ENCODE data around the gene ISY1. TPM values are rescaled to one million over a fixed set of nuclear protein-coding genes. Genes with fewer than 3 reads are reported as not detected.
"Not testable (repeated sequence)": the region's sequence is repeated elsewhere in the genome, so short reads cannot be mapped to it uniquely, and the experiment has no call there.

Gene ISY1
- total RNA-seq, 2 experiments from 2014 or later = 28.2 to 28.5 TPM

DNA sequence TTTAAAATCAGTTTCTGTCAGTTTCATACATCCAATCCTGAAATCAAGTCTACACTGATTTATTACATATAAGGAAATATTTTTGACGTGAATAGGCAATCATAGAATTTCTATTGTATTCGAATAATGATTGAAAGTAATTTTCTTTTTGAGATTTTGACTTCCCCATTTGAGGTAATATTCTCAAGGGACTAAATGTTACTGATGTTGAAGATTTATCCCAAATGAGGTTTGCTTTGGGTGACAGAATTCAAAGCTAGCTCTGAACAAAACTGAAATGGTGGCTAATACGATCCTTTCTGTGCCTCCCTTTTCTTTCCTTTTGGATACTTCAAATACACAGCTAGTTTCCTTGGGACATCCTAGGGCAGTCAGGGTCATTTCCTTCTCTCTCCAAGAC is 35.7 kb upstream of the ISY1 start:
- ATAC-seq (ENCODE audit: poor library complexity) = no peak
- no peaks in the 10 kb centered on the region for H3K9me3 Mint-ChIP-seq
- TF ChIP-seq, protein P1, sequence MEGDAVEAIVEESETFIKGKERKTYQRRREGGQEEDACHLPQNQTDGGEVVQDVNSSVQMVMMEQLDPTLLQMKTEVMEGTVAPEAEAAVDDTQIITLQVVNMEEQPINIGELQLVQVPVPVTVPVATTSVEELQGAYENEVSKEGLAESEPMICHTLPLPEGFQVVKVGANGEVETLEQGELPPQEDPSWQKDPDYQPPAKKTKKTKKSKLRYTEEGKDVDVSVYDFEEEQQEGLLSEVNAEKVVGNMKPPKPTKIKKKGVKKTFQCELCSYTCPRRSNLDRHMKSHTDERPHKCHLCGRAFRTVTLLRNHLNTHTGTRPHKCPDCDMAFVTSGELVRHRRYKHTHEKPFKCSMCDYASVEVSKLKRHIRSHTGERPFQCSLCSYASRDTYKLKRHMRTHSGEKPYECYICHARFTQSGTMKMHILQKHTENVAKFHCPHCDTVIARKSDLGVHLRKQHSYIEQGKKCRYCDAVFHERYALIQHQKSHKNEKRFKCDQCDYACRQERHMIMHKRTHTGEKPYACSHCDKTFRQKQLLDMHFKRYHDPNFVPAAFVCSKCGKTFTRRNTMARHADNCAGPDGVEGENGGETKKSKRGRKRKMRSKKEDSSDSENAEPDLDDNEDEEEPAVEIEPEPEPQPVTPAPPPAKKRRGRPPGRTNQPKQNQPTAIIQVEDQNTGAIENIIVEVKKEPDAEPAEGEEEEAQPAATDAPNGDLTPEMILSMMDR (IDR thresholded peaks at IDR 0.05) = no peak
- no peaks in the 10 kb centered on the region for H3K27me3 Mint-ChIP-seq
- no peak overlapping the region for H3K4me3 Mint-ChIP-seq
- no peaks in the 10 kb centered on the region for H3K36me3 Mint-ChIP-seq (ENCODE audit: low read depth)
- Histone ChIP-seq H3K4me1 (ENCODE audit: insufficient read depth, low read length) (no peaks in the 10 kb centered on the region), H3K27me3 (ENCODE audit: control insufficient read depth in 1 of 2, insufficient read depth in 2 of 2, low read length in 2 of 2) (no peaks in the 10 kb centered on the region), H3K4me3 (ENCODE audit: low read length) (no peak overlapping the region), H3K27ac (ENCODE audit: low read depth in 1 of 2, low read length in 2 of 2) (no peak overlapping the region), H3K36me3 (ENCODE audit: insufficient read depth, low read length) (no peaks in the 10 kb centered on the region), H3K9me3 (ENCODE audit: control insufficient read depth in 1 of 2, insufficient read depth in 1 of 2, low read length in 2 of 2) (no peaks in the 10 kb centered on the region)
- DNase-seq = no peak
- intact Hi-C loops (cut with DNase I, micrococcal nuclease) = no loop called here
- no peaks in the 10 kb centered on the region for H3K4me1 Mint-ChIP-seq (ENCODE audit: low read depth)
- H3K27ac Mint-ChIP-seq = no peak overlapping the region
- ChIA-PET POLR2A (interaction anchor here (1.0 kb wide), 1 partner anchor 13 kb away, joined by 3 read pairs; the partner anchor contains the start of gene CNBP), CTCF (interaction anchor here (1.7 kb wide), 1 partner anchor 49 kb away, joined by 4 read pairs; no protein-coding TSS in a partner anchor)

DNA sequence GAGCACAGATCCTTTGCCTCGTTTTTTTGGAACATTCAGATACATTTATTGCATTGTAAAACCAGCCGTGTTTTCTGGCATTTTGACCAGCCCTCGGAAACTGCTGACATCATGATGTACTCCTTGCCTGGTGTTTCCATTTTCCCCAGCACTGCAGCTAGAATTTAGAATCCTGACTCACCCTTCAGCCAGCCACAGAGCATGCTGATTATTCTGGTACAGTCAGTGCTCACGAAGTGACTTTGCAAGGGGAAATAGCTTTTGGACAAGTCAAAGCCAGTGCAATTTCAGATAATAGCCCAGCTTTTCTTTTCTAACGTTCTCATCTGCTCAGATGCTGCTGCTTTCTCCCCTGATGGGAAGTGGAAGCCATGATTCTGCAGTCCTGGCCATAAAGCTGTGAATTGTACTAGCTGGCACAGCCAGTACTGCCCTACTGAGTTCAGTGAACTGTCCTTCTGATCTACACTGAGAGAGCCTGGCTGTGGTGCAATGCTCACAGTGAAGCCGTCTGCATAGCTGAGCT is 34.9 kb upstream of the ISY1 start:
- Histone ChIP-seq H3K4me1 (ENCODE audit: insufficient read depth, low read length) (no peaks in the 10 kb centered on the region), H3K9me3 (ENCODE audit: control insufficient read depth in 1 of 2, insufficient read depth in 1 of 2, low read length in 2 of 2) (no peaks in the 10 kb centered on the region), H3K27ac (ENCODE audit: low read depth in 1 of 2, low read length in 2 of 2) (no peak overlapping the region), H3K36me3 (ENCODE audit: insufficient read depth, low read length) (no peaks in the 10 kb centered on the region), H3K27me3 (ENCODE audit: control insufficient read depth in 1 of 2, insufficient read depth in 2 of 2, low read length in 2 of 2) (no peaks in the 10 kb centered on the region), H3K4me3 (ENCODE audit: low read length) (no peak overlapping the region)
- H3K27ac Mint-ChIP-seq = no peak overlapping the region
- peak in 2 of 14 experiments; percentile 38 to 42 for DNase-seq
- no peaks in the 10 kb centered on the region for H3K36me3 Mint-ChIP-seq (ENCODE audit: low read depth)
- TF ChIP-seq, protein P1 (IDR thresholded peaks at IDR 0.05) = no peak
- H3K9me3 Mint-ChIP-seq = no peaks in the 10 kb centered on the region
- POLR2A ChIA-PET = interaction anchor here (0.6 to 1.0 kb wide), 2 partner anchors 12 to 21 kb away, joined by 3 read pairs; partner anchors contain the start of gene CNBP
- H3K4me3 Mint-ChIP-seq = no peak overlapping the region
- no peaks in the 10 kb centered on the region for H3K4me1 Mint-ChIP-seq (ENCODE audit: low read depth)
- no peak for ATAC-seq (ENCODE audit: poor library complexity)
- CTCF ChIA-PET = interaction anchor here (1.7 kb wide), 1 partner anchor 50 kb away, joined by 4 read pairs; no protein-coding TSS in a partner anchor
- no peaks in the 10 kb centered on the region for H3K27me3 Mint-ChIP-seq
- intact Hi-C loops (cut with DNase I, micrococcal nuclease) = no loop called here

DNA sequence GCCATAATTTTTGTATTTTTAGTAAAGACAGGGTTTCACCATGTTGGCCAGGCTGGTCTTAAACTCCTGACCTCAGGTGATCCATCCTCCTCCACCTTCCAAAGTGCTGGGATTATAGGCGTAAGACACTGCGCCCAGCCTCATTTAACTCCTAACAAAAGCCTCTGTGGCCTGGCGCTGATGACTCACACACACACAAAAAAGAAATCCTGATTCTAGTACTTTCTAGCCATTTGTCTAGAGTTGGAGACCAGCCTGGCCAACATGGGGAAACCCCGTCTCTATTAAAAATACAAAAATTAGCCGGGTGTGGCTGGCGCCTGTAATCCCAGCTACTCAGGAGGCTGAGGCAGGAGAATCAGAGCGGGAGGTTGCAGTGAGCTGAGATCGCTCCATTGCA is 28.9 kb upstream of the ISY1 start:
- H3K27me3 Mint-ChIP-seq; H3K4me1 Mint-ChIP-seq (ENCODE audit: low read depth); H3K36me3 Mint-ChIP-seq (ENCODE audit: low read depth); POLR2A ChIA-PET; H3K4me3 Mint-ChIP-seq; H3K36me3 ChIP-seq (ENCODE audit: insufficient read depth, low read length); CTCF ChIA-PET; H3K4me1 ChIP-seq (ENCODE audit: insufficient read depth, low read length); H3K9me3 ChIP-seq (ENCODE audit: control insufficient read depth in 1 of 2, insufficient read depth in 1 of 2, low read length in 2 of 2); H3K27ac Mint-ChIP-seq; DNase-seq; H3K27me3 ChIP-seq (ENCODE audit: control insufficient read depth in 1 of 2, insufficient read depth in 2 of 2, low read length in 2 of 2); H3K27ac ChIP-seq (ENCODE audit: low read depth in 1 of 2, low read length in 2 of 2); ATAC-seq (ENCODE audit: poor library complexity); H3K9me3 Mint-ChIP-seq; H3K4me3 ChIP-seq (ENCODE audit: low read length): not testable (repeated sequence)
- intact Hi-C loops (cut with DNase I, micrococcal nuclease) = loop anchor here in 1 of 2 experiments (10.0 kb wide), 2 partner anchors 125 to 705 kb away; partner anchors contain the start of gene TMCC1

DNA sequence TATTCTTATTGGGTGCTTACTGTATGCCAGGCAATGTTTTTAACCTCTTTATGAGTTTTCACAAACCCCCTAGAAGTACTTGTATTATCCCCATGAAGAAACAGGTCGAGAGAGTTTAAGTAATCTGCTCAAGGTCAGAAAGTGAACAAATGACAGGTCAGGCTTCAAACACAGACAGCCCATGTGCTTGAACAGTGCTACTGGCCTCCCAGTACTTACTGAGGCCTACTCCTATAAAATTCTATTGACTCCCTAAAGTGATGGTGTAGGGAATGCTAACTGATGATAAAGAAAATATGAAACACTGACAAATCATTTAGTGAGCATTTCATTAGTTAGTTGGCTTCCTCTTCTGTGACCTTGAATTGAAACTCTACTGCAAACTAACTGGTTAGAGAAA is 27.0 kb upstream of the ISY1 start:
- Histone ChIP-seq H3K27ac (ENCODE audit: low read depth in 1 of 2, low read length in 2 of 2) (no peak overlapping the region), H3K9me3 (ENCODE audit: control insufficient read depth in 1 of 2, insufficient read depth in 1 of 2, low read length in 2 of 2) (no peaks in the 10 kb centered on the region), H3K36me3 (ENCODE audit: insufficient read depth, low read length) (no peaks in the 10 kb centered on the region), H3K4me3 (ENCODE audit: low read length) (no peak overlapping the region), H3K4me1 (ENCODE audit: insufficient read depth, low read length) (peaks cover 14% of the 10 kb centered on the region), H3K27me3 (ENCODE audit: control insufficient read depth in 1 of 2, insufficient read depth in 2 of 2, low read length in 2 of 2) (no peaks in the 10 kb centered on the region)
- no peaks in the 10 kb centered on the region for H3K27me3 Mint-ChIP-seq
- no peaks in the 10 kb centered on the region for H3K9me3 Mint-ChIP-seq
- H3K4me3 Mint-ChIP-seq = no peak overlapping the region
- intact Hi-C loops (cut with DNase I, micrococcal nuclease) = loop anchor here in 1 of 2 experiments (10.0 kb wide), 2 partner anchors 127 to 707 kb away; partner anchors contain the start of gene TMCC1
- ChIA-PET POLR2A (interaction anchor here (0.7 kb wide), 1 partner anchor 129 kb away, joined by 3 read pairs; no protein-coding TSS in a partner anchor), CTCF (no interaction called here)
- peaks cover 17% of the 10 kb centered on the region for H3K36me3 Mint-ChIP-seq (ENCODE audit: low read depth)
- DNase-seq (no peak), ATAC-seq (ENCODE audit: poor library complexity) (no peak)
- H3K27ac Mint-ChIP-seq = no peak overlapping the region
- peaks cover 13% of the 10 kb centered on the region for H3K4me1 Mint-ChIP-seq (ENCODE audit: low read depth)
- TF ChIP-seq, protein P1 (IDR thresholded peaks at IDR 0.05) = no peak
